IPS-NIHi7 (cell line): ENCODE results near the gene CDC42EP4.
A peak's percentile ranks its signal among the peaks of the same experiment; 100 is the strongest.

ENCODE experiments used
- DNase-seq: peaks from one replicate; pipeline ENCODE4 v3.0.0; 2012; ENCODE audit warnings: mixed read lengths; ENCODE audit errors: extremely low spot score

CDC42EP4 gene

GRCh38 chr17:73311781-73312641, at the start of gene CDC42EP4:
CDC42EP4 (minus strand) TSS chr17:73312001; CDS start chr17:73286500, 25,501 bp downstream.
- peak; percentile 93 for DNase-seq

- DNase-seq, result peak; percentile 63
These were observed 49.4 kb upstream of the CDC42EP4 start for GRCh38 chr17:73360961-73361761.

- DNase-seq, result peak; percentile 85
These were observed 48.2 kb upstream of the CDC42EP4 start for GRCh38 chr17:73359987-73360410.

GRCh38 chr17:73359352-73359751, 47.6 kb upstream of the CDC42EP4 start:
- DNase-seq, result no peak

GRCh38 chr17:73358668-73359067, 46.9 kb upstream of the CDC42EP4 start:
- DNase-seq, result no peak

GRCh38 chr17:73357981-73358380, 46.2 kb upstream of the CDC42EP4 start:
- no peak for DNase-seq

- no peak for DNase-seq
These were observed 45.5 kb upstream of the CDC42EP4 start for GRCh38 chr17:73357318-73357717.

- no peak for DNase-seq
These were observed 44.9 kb upstream of the CDC42EP4 start for GRCh38 chr17:73356561-73357170.

- DNase-seq, result no peak
These were observed 42.9 kb upstream of the CDC42EP4 start for GRCh38 chr17:73354423-73355284.

- no peak for DNase-seq
These were observed 40.5 kb upstream of the CDC42EP4 start for GRCh38 chr17:73352261-73352660.

GRCh38 chr17:73351764-73352163, 40.0 kb upstream of the CDC42EP4 start:
- no peak for DNase-seq

- no peak for DNase-seq
These were observed 39.1 kb upstream of the CDC42EP4 start for GRCh38 chr17:73350864-73351263.

- DNase-seq, result no peak
These were observed 37.8 kb upstream of the CDC42EP4 start for GRCh38 chr17:73349647-73350046.

- DNase-seq, result no peak
These were observed 37.3 kb upstream of the CDC42EP4 start for GRCh38 chr17:73349138-73349537.

GRCh38 chr17:73348829-73349095, 37.0 kb upstream of the CDC42EP4 start:
- no peak for DNase-seq

- DNase-seq, result peak; percentile 54
These were observed 36.4 kb upstream of the CDC42EP4 start for GRCh38 chr17:73348018-73348828.

- DNase-seq, result no peak
These were observed 35.5 kb upstream of the CDC42EP4 start for GRCh38 chr17:73347351-73347750.

GRCh38 chr17:73346501-73347162, 34.8 kb upstream of the CDC42EP4 start:
- no peak for DNase-seq

- no peak for DNase-seq
These were observed 32.1 kb upstream of the CDC42EP4 start for GRCh38 chr17:73343739-73344454.
